GM23338 (cell line): Measurements from ENCODE around the gene STARD3. TPM values are rescaled to one million over a fixed set of nuclear protein-coding genes. Genes with fewer than 3 reads are reported as not detected.

ENCODE experiments used
- ETS1 ChIP-seq: IDR thresholded peaks from 2 replicates; pipeline ENCODE4 v1.6.1; 2016; ENCODE audit warnings: antibody characterized with exemption
- NANOG ChIP-seq: IDR thresholded peaks from 2 replicates; pipeline ENCODE4 v1.6.1; 2016; ENCODE audit warnings: antibody characterized with exemption, borderline replicate concordance
- REST ChIP-seq: IDR thresholded peaks from one replicate; pipeline ENCODE4 v1.6.1; 2018; ENCODE audit warnings: antibody characterized with exemption; ENCODE audit not compliant: unreplicated experiment
- ZNF462 ChIP-seq: fragments of 250-450 bp; sonication (Bioruptor Pico); IDR thresholded peaks from 2 replicates; pipeline ENCODE4 v1.5.0; 2020; ENCODE audit warnings: mild to moderate bottlenecking, moderate library complexity
- polyA plus RNA-seq: library from polyadenylated mRNA; unstranded; fragments of >200 nt; fragmentation: Nextera tagmentation; extraction: Ambion mirVana; gene quantifications from 2 replicates; pipeline ENCODE4 v1.2.1, GENCODE V29; 2016
- total RNA-seq: library from RNA; depleted of rRNA; stranded (reverse); fragments of >200 nt; shearing (Covaris generic); gene quantifications from 2 replicates; pipeline ENCODE4 v1.2.3, GENCODE V29; 2014

The STARD3 gene
- total and polyA plus RNA-seq, 2 experiments from 2014 or later = 26.4 to 53.3 TPM

- TF ChIP-seq ZNF462 (CRISPR knock-in tag) = no peak
- no peak for TF ChIP-seq ETS1
- no peak for TF ChIP-seq NANOG
- no peak for TF ChIP-seq REST
These were observed 11.7 kb upstream of the STARD3 start (continued) for GRCh38 chr17:39625198-39625785.
